Measurements from ENCODE around the gene TP53BP1.

Gene TP53BP1

DNA sequence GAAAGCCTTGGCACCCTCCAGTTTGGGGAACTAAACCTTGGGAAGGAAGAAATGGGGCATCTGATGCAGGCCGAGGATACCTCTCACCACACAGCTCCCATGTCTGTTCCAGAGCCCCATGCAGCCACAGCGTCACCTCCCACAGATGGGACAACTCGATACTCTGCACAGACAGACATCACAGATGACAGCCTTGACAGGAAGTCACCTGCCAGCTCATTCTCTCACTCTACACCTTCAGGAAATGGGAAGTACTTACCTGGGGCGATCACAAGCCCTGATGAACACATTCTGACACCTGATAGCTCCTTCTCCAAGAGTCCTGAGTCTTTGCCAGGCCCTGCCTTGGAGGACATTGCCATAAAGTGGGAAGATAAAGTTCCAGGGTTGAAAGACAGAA is 32.2 kb upstream of the TP53BP1 start:
- TF ChIP-seq POLR2A (IDR thresholded peaks at IDR 0.05; ENCODE audit: low read length) (no peak), GATA1 (IDR thresholded peaks at IDR 0.05; ENCODE audit: low read depth, low read length) (no peak)
- no peak for DNase-seq

DNA sequence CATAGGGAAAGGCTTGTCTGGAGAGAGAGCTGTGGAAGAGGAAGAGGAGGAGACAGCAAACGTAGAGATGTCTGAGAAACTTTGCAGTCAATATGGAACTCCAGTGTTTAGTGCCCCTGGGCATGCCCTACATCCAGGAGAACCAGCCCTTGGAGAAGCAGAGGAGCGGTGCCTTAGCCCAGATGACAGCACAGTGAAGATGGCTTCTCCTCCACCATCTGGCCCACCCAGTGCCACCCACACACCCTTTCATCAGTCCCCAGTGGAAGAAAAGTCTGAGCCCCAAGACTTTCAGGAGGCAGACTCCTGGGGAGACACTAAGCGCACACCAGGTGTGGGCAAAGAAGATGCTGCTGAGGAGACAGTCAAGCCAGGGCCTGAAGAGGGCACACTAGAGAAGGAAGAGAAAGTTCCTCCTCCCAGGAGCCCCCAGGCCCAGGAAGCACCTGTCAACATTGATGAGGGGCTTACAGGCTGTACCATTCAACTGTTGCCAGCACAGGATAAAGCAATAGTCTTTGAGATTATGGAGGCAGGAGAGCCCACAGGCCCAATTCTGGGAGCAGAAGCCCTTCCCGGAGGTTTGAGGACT is 31.4 kb upstream of the TP53BP1 start:
- TF ChIP-seq GATA1 (IDR thresholded peaks at IDR 0.05; ENCODE audit: low read depth, low read length), result no peak
- no peak for TF ChIP-seq POLR2A (IDR thresholded peaks at IDR 0.05; ENCODE audit: low read length)
- no peak for DNase-seq

DNA sequence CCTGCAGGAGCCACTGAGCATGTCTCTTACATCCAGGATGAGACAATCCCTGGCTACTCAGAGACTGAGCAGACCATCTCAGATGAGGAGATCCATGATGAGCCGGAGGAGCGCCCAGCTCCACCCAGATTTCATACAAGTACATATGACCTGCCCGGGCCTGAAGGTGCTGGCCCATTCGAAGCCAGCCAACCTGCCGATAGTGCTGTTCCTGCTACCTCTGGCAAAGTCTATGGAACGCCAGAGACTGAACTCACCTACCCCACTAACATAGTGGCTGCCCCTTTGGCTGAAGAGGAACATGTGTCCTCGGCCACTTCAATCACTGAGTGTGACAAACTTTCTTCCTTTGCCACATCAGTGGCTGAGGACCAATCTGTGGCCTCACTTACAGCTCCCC is 30.7 kb upstream of the TP53BP1 start:
- no peak for DNase-seq
- TF ChIP-seq POLR2A (IDR thresholded peaks at IDR 0.05; ENCODE audit: low read length) (no peak), GATA1 (IDR thresholded peaks at IDR 0.05; ENCODE audit: low read depth, low read length) (no peak)

DNA sequence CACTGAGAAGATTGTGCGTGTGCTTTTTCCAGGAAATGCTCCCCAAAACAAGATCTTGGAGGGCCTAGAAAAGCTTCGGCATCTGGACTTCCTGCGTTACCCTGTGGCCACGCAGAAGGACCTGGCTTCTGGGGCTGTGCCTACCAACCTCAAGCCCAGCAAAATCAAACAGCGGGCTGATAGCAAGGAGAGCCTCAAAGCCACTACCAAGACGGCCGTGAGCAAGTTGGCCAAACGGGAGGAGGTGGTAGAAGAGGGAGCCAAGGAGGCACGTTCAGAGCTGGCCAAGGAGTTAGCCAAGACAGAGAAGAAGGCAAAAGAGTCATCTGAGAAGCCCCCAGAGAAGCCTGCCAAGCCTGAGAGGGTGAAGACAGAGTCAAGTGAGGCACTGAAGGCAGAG is 29.3 kb upstream of the TP53BP1 start:
- TF ChIP-seq POLR2A (IDR thresholded peaks at IDR 0.05; ENCODE audit: low read length), result no peak
- DNase-seq, result no peak

DNA sequence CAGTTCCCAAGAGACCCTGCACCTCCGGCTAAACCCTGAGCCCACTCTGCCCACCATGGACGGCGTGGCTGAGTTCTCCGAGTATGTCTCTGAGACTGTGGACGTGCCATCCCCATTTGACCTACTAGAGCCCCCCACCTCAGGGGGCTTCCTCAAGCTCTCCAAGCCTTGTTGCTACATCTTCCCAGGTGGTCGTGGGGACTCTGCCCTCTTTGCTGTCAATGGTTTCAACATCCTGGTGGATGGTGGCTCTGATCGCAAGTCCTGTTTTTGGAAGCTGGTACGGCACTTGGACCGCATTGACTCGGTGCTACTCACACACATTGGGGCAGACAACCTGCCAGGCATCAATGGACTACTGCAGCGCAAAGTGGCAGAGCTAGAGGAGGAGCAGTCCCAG is 28.5 kb upstream of the TP53BP1 start:
- no peak for TF ChIP-seq POLR2A (IDR thresholded peaks at IDR 0.05; ENCODE audit: low read length)
- TF ChIP-seq GATA1 (IDR thresholded peaks at IDR 0.05; ENCODE audit: low read depth, low read length), result no peak
- no peak for DNase-seq

DNA sequence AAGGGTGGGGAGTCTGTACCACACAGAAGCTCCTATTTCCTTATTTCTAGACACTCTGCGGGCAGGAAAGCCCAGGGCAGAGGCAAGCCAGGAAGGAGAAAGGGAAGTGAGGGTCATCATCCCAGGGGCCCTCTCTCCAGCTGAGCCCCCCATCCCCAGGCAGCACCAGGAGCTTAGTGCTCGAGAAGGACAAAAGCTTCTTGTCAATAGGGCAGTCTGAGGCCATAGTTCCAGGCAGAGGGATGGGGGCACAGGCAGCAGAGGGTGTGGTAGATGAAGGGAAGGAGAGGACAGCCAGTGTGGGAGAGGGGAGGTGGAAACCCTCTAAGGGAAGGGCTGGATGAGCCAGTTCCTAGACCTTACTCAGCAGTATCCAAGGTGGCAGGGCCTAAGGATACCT is 27.2 kb upstream of the TP53BP1 start:
- TF ChIP-seq POLR2A (IDR thresholded peaks at IDR 0.05; ENCODE audit: low read length) (no peak), GATA1 (IDR thresholded peaks at IDR 0.05; ENCODE audit: low read depth, low read length) (no peak)
- no peak for DNase-seq

DNA sequence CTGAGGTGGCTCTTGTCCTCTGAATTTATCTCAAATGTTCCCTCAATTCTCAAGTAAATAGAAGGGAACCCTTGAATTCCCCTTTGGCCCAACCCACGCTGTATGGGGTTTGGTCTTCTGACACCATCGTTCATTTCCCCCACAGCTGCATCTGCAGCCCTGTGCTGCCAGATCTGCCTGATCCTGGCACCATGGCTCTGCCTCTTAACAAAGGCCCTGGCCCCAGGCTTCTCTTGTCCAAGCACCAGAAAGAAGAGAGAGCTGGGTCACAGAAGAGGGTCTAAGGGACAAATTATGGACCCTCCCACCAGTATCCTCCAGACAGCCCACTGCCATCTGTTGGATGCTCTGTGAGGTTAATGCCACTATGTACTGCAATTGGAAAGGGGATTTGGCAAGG is 26.2 kb upstream of the TP53BP1 start:
- TF ChIP-seq GATA1 (IDR thresholded peaks at IDR 0.05; ENCODE audit: low read depth, low read length), result no peak
- TF ChIP-seq POLR2A (IDR thresholded peaks at IDR 0.05; ENCODE audit: low read length), result no peak

DNA sequence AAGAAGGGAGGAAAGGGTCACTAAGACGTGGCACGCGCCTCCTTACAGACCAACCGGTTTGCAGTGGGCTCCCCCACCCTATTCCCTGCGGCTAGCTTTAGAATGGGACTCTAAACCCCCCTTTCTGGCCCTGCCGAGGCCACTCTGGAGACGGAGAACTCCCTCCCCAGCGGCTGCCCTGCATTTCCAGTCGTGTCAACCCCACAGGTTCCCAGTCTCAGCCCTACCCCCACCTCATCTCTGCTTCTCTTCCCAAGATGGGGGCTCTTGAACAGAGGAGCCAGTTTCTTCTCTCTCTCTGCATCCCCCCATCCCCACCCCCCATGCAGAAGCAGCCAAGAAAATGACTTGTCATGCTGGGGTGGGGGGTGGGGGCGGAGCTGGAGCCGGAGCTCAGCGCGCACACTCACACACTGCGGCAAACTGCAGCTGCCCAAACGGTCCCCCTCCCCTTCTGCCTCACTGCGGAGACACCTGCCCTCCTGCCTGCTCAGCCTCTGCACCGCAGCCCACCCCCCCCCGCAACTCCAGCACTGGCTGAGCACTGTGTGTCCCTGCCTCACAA is 25.3 kb upstream of the TP53BP1 start:
- peak; percentile 61 to 71 for DNase-seq
- TF ChIP-seq POLR2A (IDR thresholded peaks at IDR 0.05; ENCODE audit: low read length) (no peak), GATA1 (IDR thresholded peaks at IDR 0.05; ENCODE audit: low read depth, low read length) (no peak)

More for the DNA sequence above, 26.2 kb upstream of the TP53BP1 start:
- no peak for DNase-seq

DNA sequence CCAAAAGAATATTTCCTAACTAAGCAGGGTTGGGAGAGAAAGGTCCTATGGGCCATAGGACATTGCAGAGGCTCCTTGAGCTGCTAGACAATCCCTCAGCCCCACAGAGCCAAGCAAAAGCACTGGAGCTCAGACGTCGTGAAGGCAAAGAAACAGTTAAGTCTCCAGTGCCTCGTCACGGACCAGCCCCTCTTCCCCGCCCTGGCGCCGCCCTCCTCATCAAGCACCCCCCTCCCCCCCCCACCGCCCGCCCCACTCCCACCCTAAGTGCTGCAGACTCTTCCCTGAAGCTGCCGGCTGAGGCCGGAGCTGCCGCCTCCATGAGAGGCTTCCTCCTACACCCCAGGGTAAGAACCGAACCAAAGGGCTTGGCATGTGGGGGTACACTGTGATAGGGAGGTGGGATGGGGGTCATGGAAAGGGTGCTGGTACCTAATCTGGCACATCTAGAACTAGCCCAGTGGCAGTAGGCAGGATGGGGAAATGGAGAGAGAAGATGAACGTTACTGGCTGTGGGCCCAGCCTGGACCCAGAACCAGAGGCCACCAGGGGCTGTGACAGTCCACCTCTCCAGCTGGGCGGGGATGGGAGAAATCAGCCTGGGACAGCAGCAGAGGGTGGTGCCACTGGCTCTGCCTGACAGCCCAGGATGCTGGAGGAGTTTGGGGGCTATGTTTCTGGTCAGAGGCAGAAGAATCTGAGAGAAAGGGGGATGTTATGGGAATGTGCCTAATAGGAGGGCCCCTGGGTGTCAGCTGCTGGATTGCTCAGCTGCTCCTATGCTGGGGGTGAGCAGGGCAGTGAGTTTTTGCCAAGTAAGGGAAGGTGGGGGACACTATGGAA is 24.6 kb upstream of the TP53BP1 start, which contains the start of gene MAP1A:
Gene MAP1A, plus strand, starts transcription at position 255 of the 843 bp plus-strand sequence. CDS start 3,866 bp downstream, outside the sequence.
- TF ChIP-seq GATA1 (IDR thresholded peaks at IDR 0.05; ENCODE audit: low read depth, low read length) (no peak), POLR2A (IDR thresholded peaks at IDR 0.05; ENCODE audit: low read length) (no peak)
- peak; percentile 67 to 75 for DNase-seq

DNA sequence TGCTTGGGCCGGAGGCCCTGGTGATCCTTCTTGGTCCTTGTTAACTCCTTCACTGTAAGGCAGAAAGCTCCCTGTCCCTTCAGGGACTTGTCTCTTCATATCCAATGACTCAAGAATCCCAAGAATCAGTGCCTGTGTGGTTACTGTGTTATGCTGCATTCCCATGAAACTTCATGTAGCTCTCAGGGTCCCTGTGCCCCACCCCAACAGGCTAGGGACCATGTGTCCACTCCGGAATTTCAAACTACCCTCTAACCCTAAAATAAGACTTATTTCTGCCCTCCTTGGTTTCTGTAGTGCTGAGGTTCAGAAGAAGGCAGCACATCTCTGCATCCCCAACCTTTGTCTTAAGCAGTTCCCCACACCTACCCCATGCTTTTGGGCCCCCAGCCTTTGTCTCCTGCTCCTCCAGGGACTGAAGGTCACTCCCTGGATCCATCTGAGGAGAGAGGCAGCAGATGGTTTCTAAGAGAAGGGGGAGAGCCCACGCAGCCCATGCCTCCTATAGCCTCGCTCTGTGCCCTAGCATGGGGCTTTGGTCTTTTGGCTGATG is 23.9 kb upstream of the TP53BP1 start:
- DNase-seq, result no peak
- TF ChIP-seq POLR2A (IDR thresholded peaks at IDR 0.05; ENCODE audit: low read length) (no peak), GATA1 (IDR thresholded peaks at IDR 0.05; ENCODE audit: low read depth, low read length) (no peak)

DNA sequence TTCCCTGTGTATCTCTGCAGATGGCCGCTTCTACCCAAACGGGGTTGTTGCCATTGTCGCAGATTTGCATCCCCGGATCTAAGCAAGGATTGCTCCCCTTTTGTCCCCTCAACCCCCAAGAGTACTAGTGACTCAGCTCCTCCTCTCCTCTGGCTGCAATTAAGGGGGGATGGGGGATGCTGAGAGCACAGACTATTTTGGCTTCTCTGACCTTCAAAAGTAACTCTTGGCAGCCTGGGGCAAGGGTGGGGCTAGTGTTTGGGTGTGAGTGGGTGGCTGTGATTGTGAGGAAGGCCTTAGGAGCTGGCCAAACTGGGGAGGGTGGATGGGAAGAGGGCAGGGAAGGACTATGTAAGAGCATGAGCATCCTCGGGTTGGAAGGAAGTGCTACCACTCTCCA is 23.2 kb upstream of the TP53BP1 start:
- no peak for TF ChIP-seq POLR2A (IDR thresholded peaks at IDR 0.05; ENCODE audit: low read length)
- TF ChIP-seq GATA1 (IDR thresholded peaks at IDR 0.05; ENCODE audit: low read depth, low read length), result no peak
- DNase-seq, result no peak

DNA sequence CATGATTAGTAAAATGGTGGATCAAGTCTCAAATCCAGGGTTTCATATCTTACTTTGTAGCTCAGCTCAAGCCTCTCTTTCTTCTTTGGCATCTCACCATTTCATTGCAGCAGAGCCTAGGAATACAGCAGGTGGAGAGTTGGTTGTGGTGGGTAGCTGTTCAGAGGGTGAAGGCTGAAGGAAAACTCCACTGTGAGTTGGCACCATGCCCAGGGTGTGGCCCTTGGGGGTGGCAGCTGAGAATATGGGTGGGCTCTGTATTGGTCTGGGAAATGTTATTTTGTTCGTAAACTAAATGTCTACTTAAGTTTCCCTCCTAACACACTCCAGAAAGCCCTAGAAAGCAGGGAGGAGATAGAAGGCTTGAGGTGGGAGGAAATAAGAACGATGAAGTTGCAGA is 22.8 kb upstream of the TP53BP1 start:
- TF ChIP-seq GATA1 (IDR thresholded peaks at IDR 0.05; ENCODE audit: low read depth, low read length) (no peak), POLR2A (IDR thresholded peaks at IDR 0.05; ENCODE audit: low read length) (no peak)
- peak in 1 of 2 experiments; percentile 22 for DNase-seq

DNA sequence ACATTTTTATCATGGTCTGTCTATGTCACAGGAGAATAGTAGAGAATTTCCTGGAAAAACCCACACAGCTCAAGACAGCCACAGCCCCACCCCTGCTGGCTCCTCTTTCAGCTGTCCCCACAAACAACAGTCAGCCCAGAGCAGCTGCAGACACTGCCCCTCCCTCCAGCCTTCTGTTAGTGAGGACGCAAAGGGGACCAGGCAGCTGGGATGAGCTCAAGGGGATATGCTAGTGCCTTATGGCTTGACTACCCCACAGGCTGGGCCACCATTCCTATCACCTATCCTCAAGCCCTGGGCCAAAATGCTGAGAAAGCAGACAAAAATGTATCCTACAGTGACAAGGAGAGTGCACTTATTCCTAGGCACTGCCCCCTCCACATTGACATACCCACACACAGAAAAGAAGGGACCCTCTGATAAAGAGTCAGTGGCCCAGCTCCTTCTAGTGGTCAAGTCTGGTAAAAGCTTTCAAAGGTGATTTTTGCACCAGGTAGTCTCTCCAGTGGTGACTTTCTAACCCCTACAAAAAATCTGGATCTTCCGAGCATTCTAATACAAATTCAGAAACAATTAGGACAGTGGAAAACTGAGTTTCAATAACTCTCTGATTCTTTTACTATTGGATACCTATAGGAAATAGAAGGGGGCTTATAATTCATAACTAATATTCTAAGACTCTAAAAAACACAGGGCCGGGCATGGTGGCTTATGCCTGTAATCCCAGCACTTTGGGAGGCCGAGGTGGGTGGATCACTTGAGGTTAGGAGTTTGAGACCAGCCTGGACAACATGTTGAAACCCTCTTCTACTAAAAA is 21.5 kb upstream of the TP53BP1 start:
- TF ChIP-seq POLR2A (IDR thresholded peaks at IDR 0.05; ENCODE audit: low read length), result peak; percentile 10
- TF ChIP-seq GATA1 (IDR thresholded peaks at IDR 0.05; ENCODE audit: low read depth, low read length), result no peak
- DNase-seq, result peak; percentile 63 to 69

Data from erythroblast (primary cell).